Osteoblast (primary cell): ENCODE measurements around the gene MAP2K6. TPM values are rescaled to one million over a fixed set of nuclear protein-coding genes. Genes with fewer than 3 reads are reported as not detected.
A peak's percentile ranks its signal among the peaks of the same experiment; 100 is the strongest.

Experiments
- DNase-seq: peaks from one replicate; pipeline ENCODE4 v3.0.0; 2011; ENCODE audit warnings: low spot score, mixed read lengths; ENCODE audit not compliant: insufficient read length; ENCODE audit errors: missing footprints
- H2AFZ ChIP-seq: 2 replicates; pipeline ENCODE4 v1.6.0; 2011; ENCODE audit warnings: mild to moderate bottlenecking, low read length
- H3K27ac ChIP-seq: 2 replicates; pipeline ENCODE4 v1.5.1; 2011; ENCODE audit warnings: mild to moderate bottlenecking, low read depth, low read length, moderate library complexity
- H3K27me3 ChIP-seq: 2 replicates; pipeline ENCODE4 v1.6.0; 2012; ENCODE audit warnings: mild to moderate bottlenecking, control low read depth, inconsistent platforms, low read length, moderate library complexity; ENCODE audit not compliant: insufficient read depth
- H3K36me3 ChIP-seq: 2 replicates; pipeline ENCODE4 v1.5.1; 2011; ENCODE audit warnings: mild to moderate bottlenecking, low read length, control low read depth, moderate library complexity; ENCODE audit not compliant: insufficient read depth
- H3K4me1 ChIP-seq: 2 replicates; pipeline ENCODE4 v1.5.1; 2011; ENCODE audit warnings: mild to moderate bottlenecking, low read length, control low read depth, moderate library complexity; ENCODE audit not compliant: insufficient read depth
- H3K4me2 ChIP-seq: 2 replicates; pipeline ENCODE4 v1.6.0; 2011; ENCODE audit warnings: mild to moderate bottlenecking, low read length; ENCODE audit not compliant: insufficient read depth
- H3K4me3 ChIP-seq: fragments of 200-600 bp; sonication (generic); 3 replicates; pipeline ENCODE4 v1.5.1; 2012; ENCODE audit warnings: mild to moderate bottlenecking, low read length, inconsistent platforms; ENCODE audit not compliant: insufficient read depth
- H3K79me2 ChIP-seq: 2 replicates; pipeline ENCODE4 v1.6.0; 2012; ENCODE audit warnings: mild to moderate bottlenecking, low read length, control low read depth, inconsistent platforms; ENCODE audit not compliant: insufficient read depth
- H3K9me3 ChIP-seq: 2 replicates; pipeline ENCODE4 v1.5.1; 2011; ENCODE audit warnings: low read depth, low read length, control low read depth
- H4K20me1 ChIP-seq: 2 replicates; pipeline ENCODE4 v1.6.0; 2012; ENCODE audit warnings: mild to moderate bottlenecking, low read length, control low read depth; ENCODE audit not compliant: insufficient read depth
- total RNA-seq: library from RNA; depleted of rRNA; stranded (reverse); fragments of >200 nt; gene quantifications from 2 replicates; pipeline ENCODE4 v1.2.3, GENCODE V29; 2012
- TF ChIP-seq, protein P1 (sequence below): IDR thresholded peaks from 2 replicates; pipeline ENCODE4 v1.5.1; 2011; ENCODE audit warnings: mild to moderate bottlenecking, low read depth, low read length, moderate library complexity; ENCODE audit errors: extremely low read depth

The MAP2K6 gene
- total RNA-seq, 1 donor, result 2.5 TPM

DNA sequence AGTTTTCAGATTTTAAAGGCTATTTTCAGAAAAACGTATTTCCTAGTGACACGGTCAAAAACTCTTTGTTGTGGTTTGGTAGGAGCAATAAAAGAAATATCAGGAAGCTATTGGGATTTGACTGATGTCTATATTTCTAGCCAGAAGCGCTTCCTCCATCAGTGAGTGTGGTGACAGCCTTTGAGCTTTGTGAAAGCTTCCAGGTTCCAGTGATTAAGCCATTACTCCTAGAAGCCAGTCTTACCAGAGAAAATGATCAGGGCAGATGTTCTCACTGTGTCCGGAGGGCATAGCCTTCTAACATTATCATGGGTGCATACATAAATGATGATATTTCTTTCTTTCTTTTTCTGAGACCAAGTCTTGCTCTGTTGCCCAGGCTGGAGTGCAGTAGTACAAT, 39.6 kb downstream of the MAP2K6 start:
- H3K4me3 ChIP-seq, result no peak overlapping the region
- H3K36me3 ChIP-seq, result no peaks in the 10 kb centered on the region
- no peak for DNase-seq
- H4K20me1 ChIP-seq, result no peaks in the 10 kb centered on the region
- H3K4me1 ChIP-seq, result no peaks in the 10 kb centered on the region
- H2AFZ ChIP-seq, result no peak overlapping the region
- no peaks in the 10 kb centered on the region for H3K79me2 ChIP-seq
- no peak overlapping the region for H3K4me2 ChIP-seq
- H3K27ac ChIP-seq, result no peak overlapping the region
- TF ChIP-seq, protein P1, sequence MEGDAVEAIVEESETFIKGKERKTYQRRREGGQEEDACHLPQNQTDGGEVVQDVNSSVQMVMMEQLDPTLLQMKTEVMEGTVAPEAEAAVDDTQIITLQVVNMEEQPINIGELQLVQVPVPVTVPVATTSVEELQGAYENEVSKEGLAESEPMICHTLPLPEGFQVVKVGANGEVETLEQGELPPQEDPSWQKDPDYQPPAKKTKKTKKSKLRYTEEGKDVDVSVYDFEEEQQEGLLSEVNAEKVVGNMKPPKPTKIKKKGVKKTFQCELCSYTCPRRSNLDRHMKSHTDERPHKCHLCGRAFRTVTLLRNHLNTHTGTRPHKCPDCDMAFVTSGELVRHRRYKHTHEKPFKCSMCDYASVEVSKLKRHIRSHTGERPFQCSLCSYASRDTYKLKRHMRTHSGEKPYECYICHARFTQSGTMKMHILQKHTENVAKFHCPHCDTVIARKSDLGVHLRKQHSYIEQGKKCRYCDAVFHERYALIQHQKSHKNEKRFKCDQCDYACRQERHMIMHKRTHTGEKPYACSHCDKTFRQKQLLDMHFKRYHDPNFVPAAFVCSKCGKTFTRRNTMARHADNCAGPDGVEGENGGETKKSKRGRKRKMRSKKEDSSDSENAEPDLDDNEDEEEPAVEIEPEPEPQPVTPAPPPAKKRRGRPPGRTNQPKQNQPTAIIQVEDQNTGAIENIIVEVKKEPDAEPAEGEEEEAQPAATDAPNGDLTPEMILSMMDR, result no peak
- no peaks in the 10 kb centered on the region for H3K9me3 ChIP-seq
- no peaks in the 10 kb centered on the region for H3K27me3 ChIP-seq

GRCh38 chr17:69455040-69455439, 40.5 kb downstream of the MAP2K6 start:
- TF ChIP-seq, protein P1, result no peak
- Histone ChIP-seq H3K4me3 (no peak overlapping the region), H3K27me3 (no peaks in the 10 kb centered on the region), H3K36me3 (no peaks in the 10 kb centered on the region), H3K9me3 (no peaks in the 10 kb centered on the region), H2AFZ (no peak overlapping the region), H3K4me2 (no peak overlapping the region), H3K79me2 (no peaks in the 10 kb centered on the region), H3K27ac (no peak overlapping the region), H4K20me1 (no peaks in the 10 kb centered on the region), H3K4me1 (no peaks in the 10 kb centered on the region)
- DNase-seq, result no peak

DNA sequence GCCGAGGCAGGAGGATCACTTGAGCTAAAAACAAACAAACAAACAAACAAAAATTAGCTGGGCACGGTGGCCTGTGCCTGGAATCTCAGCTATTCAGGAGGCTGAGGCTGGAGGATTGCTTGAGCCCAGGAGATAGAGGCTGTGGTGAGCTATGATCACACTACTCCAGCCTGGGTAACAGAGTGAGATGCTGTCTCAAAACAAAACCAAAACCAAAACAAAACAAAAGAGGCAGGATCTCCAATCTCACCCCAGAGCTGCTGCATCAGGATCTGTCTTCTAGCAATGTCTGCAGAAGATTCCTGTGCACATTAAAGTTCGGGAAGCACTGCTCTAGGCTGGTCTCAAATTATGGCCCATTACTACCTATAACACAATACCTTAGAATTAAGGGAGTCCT, 43.1 kb downstream of the MAP2K6 start:
- no peak overlapping the region for H3K4me2 ChIP-seq
- H3K36me3 ChIP-seq, result no peaks in the 10 kb centered on the region
- no peak overlapping the region for H3K4me3 ChIP-seq
- no peaks in the 10 kb centered on the region for H4K20me1 ChIP-seq
- no peaks in the 10 kb centered on the region for H3K27me3 ChIP-seq
- no peak for DNase-seq
- no peaks in the 10 kb centered on the region for H3K9me3 ChIP-seq
- H3K27ac ChIP-seq, result no peak overlapping the region
- TF ChIP-seq, protein P1, result no peak
- H2AFZ ChIP-seq, result no peak overlapping the region
- H3K4me1 ChIP-seq, result no peaks in the 10 kb centered on the region
- H3K79me2 ChIP-seq, result no peaks in the 10 kb centered on the region

DNA sequence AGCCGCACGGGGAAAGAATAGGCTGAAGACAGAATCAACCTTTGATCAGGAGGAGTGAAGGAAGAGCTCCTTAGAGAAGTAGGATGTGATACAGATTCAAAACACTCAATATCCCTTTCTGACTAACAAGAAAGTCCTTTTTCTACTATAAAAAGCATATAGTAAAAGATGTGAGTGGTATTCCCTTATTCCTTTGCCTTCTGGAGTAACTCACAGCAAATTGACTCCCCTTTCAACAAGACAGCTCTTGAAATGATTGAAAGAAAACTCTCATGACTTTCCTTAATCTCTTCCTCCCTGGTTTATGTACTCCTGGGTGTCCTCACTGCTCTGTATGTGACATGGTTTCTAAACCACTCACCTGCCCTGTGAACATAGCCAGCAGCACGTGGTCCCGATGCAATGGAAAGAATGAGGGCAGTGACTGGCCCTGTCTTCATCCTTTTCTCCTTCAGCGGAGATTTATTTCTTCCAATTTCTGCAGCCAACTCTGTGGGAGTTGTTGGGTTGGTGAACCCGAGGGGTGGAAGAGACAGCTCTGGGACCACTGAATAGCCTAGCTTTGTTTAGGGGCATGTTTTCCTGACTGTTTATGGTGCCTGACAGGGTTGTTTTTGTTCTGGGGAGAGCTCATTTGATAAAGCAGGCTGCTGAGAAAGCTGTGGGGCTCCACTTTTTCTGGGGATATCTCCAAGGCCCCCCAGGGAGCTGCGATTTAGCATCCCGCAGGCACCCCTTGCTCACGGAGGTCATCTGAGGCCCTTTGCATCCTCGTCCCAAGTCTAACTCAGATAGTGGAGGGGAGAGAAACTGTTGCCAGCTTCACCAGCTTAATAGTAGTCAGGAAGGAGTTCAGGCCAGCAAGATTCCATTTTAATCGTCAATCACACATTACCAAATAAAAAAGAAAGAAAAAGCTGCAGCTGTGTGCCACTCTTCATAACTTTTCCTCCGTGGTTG, 46.7 kb downstream of the MAP2K6 start:
- peak overlapping the region; percentile 15 for H2AFZ ChIP-seq
- H4K20me1 ChIP-seq, result no peaks in the 10 kb centered on the region
- no peaks in the 10 kb centered on the region for H3K27me3 ChIP-seq
- H3K27ac ChIP-seq, result no peak overlapping the region
- peak overlapping the region; percentile 25 for H3K4me3 ChIP-seq
- no peaks in the 10 kb centered on the region for H3K36me3 ChIP-seq
- H3K4me1 ChIP-seq, result no peaks in the 10 kb centered on the region
- no peaks in the 10 kb centered on the region for H3K79me2 ChIP-seq
- no peaks in the 10 kb centered on the region for H3K9me3 ChIP-seq
- TF ChIP-seq, protein P1, result no peak
- no peak for DNase-seq
- peak overlapping the region; percentile 39 for H3K4me2 ChIP-seq
